Stomach (tissue), 9 donors: Measurements from ENCODE around the gene MRGPRX3. TPM values are rescaled to one million over a fixed set of nuclear protein-coding genes. Genes with fewer than 3 reads are reported as not detected.
A peak's percentile ranks its signal among the peaks of the same experiment; 100 is the strongest.
"Not testable (repeated sequence)": the region's sequence is repeated elsewhere in the genome, so short reads cannot be mapped to it uniquely, and the experiment has no call there.

Experiments
- DNase-seq, 2 donors: peaks; one replicate each; pipeline versions ENCODE4 v3.0.0 to v3.0.0-alpha.2; 2013 to 2019
- H3K27ac ChIP-seq, 5 donors: fragments of 200-600 bp in 4 of 5; sonication (generic) in 4 of 5; one replicate each; pipeline ENCODE4 v1.5.1; 2013 to 2019; ENCODE audit warnings: mild to moderate bottlenecking in 1 of 5, moderate library complexity in 1 of 5
- H3K27me3 ChIP-seq, 3 donors: fragments of 200-600 bp; sonication (generic); one replicate each; pipeline ENCODE4 v1.5.1; 2017 to 2019; ENCODE audit warnings: mixed run types in 1 of 3
- H3K36me3 ChIP-seq, 4 donors: fragments of 200-600 bp; sonication (generic); 1 replicate in 3 of 4; 2 replicates in 1 of 4; pipeline ENCODE4 v1.5.1; 2016 to 2019
- H3K4me1 ChIP-seq, 4 donors: fragments of 200-600 bp; sonication (generic); one replicate each; pipeline ENCODE4 v1.5.1; 2016 to 2019
- H3K4me3 ChIP-seq, 4 donors: fragments of 200-600 bp; sonication (generic) in 3 of 4; one replicate each; pipeline ENCODE4 v1.5.1; 2016 to 2019; ENCODE audit warnings: mild to moderate bottlenecking in 1 of 4
- H3K9me3 ChIP-seq, 4 donors: fragments of 200-600 bp; sonication (generic); one replicate each; pipeline ENCODE4 v1.5.1; 2016 to 2019
- EP300 ChIP-seq: sonication (generic); formaldehyde crosslinking; IDR thresholded peaks from one replicate; pipeline ENCODE4 v1.6.1; 2017; ENCODE audit warnings: antibody characterized with exemption
- POLR2A ChIP-seq, 4 donors: fragments of 450-650 bp; IDR thresholded peaks; one replicate each; pipeline ENCODE4 v1.6.1; 2016; ENCODE audit warnings: antibody characterized with exemption in 4 of 4, control low read depth in 2 of 4, mild to moderate bottlenecking in 1 of 4, moderate library complexity in 1 of 4
- POLR2AphosphoS5 ChIP-seq, 3 donors: sonication (generic); formaldehyde crosslinking; IDR thresholded peaks; one replicate each; pipeline ENCODE4 v1.6.1; 2016; ENCODE audit warnings: antibody characterized with exemption in 3 of 3
- WGBS, 5 donors: extraction: QIAGEN DNeasy Blood & Tissue Kit in 3 of 5; methylation state at CpG; one replicate each; pipeline versions ENCODE4 v1.1.5 to v1.1.7; 2013 to 2018; 5-methylcytosine and 5-hydroxymethylcytosine counted together
- intact Hi-C: fragments of 100-400 bp; cut with DNase I; formaldehyde crosslinking; loops from one replicate; pipeline ENCODE4 v1.15.1; 2023; ENCODE audit warnings: low total_unique reads
- polyA plus RNA-seq, 3 donors: library from polyadenylated mRNA; stranded (reverse); fragments of 200-250 nt; gene quantifications; one replicate each; pipeline ENCODE4 v1.2.3, GENCODE V29; 2013
- total RNA-seq, 5 donors: library from RNA; depleted of rRNA; stranded (reverse); fragments of >200 nt; gene quantifications; one replicate each; pipeline versions ENCODE4 v1.1.0 to v1.2.3, GENCODE V29; 2014 to 2016
- TF ChIP-seq, protein P1 (sequence below), 7 experiments: fragments of 450-650 bp in 4 of 7; fragments of 200-600 bp in 3 of 7; sonication (generic) in 3 of 7; IDR thresholded peaks; one replicate each; pipeline ENCODE4 v1.5.1; 2016 to 2019; ENCODE audit warnings: antibody characterized with exemption in 7 of 7, control low read depth in 2 of 7, mild to moderate bottlenecking in 1 of 7
- donor health status: healthy with polysubstance abuse.
- donor health status: Bipolar disorder and iron deficiency.
- donor health status: healthy.

MRGPRX3 gene
- total and polyA plus RNA-seq, 8 donors: 1.2 TPM; not detected in 7

GRCh38 chr11:18106688-18107087, 25.7 kb upstream of the MRGPRX3 start:
- intact Hi-C loops: loop anchor here (10.0 kb wide), 1 partner anchor 92 kb away; the partner anchor contains the start of gene SERGEF
- WGBS, 5 donors: 81 to 89% (median 84%) methylated on average over 9 of the region's 9 CpGs

GRCh38 chr11:18108254-18108653, 24.1 kb upstream of the MRGPRX3 start:
- peaks cover 0 to 23% (median 0%) of the 10 kb centered on the region in 3 donors for H3K27me3 ChIP-seq
- no peak overlapping the region for H3K4me3 ChIP-seq
- DNase-seq: no peak
- no peak overlapping the region for H3K27ac ChIP-seq
- TF ChIP-seq EP300: no peak
- no peaks in the 10 kb centered on the region for H3K9me3 ChIP-seq
- H3K36me3 ChIP-seq: peaks cover 0 to 4% (median 2%) of the 10 kb centered on the region in 4 donors
- WGBS, 5 donors: 57 to 71% (median 62%) methylated on average over 3 of the region's 3 CpGs
- intact Hi-C loops: loop anchor here (10.0 kb wide), 1 partner anchor 93 kb away; the partner anchor contains the start of gene SERGEF
- peaks cover 9 to 24% (median 15%) of the 10 kb centered on the region in 4 donors for H3K4me1 ChIP-seq

More at GRCh38 chr11:18106688-18107087, 25.7 kb upstream of the MRGPRX3 start:
- H3K36me3 ChIP-seq: peaks cover 0 to 19% (median 18%) of the 10 kb centered on the region in 4 donors
- DNase-seq: no peak
- peaks cover 9 to 24% (median 15%) of the 10 kb centered on the region in 4 donors for H3K4me1 ChIP-seq
- peak overlapping the region in 1 of 4 donors; percentile 96 for H3K4me3 ChIP-seq
- no peaks in the 10 kb centered on the region for H3K9me3 ChIP-seq
- TF ChIP-seq, protein P1, sequence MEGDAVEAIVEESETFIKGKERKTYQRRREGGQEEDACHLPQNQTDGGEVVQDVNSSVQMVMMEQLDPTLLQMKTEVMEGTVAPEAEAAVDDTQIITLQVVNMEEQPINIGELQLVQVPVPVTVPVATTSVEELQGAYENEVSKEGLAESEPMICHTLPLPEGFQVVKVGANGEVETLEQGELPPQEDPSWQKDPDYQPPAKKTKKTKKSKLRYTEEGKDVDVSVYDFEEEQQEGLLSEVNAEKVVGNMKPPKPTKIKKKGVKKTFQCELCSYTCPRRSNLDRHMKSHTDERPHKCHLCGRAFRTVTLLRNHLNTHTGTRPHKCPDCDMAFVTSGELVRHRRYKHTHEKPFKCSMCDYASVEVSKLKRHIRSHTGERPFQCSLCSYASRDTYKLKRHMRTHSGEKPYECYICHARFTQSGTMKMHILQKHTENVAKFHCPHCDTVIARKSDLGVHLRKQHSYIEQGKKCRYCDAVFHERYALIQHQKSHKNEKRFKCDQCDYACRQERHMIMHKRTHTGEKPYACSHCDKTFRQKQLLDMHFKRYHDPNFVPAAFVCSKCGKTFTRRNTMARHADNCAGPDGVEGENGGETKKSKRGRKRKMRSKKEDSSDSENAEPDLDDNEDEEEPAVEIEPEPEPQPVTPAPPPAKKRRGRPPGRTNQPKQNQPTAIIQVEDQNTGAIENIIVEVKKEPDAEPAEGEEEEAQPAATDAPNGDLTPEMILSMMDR (IDR thresholded peaks at IDR 0.05): no peak
- TF ChIP-seq POLR2A (IDR thresholded peaks at IDR 0.05) (no peak), POLR2AphosphoS5 (IDR thresholded peaks at IDR 0.05) (no peak), EP300 (no peak)
- H3K27me3 ChIP-seq: peaks cover 0 to 14% (median 0%) of the 10 kb centered on the region in 3 donors
- H3K27ac ChIP-seq: no peak overlapping the region

DNA sequence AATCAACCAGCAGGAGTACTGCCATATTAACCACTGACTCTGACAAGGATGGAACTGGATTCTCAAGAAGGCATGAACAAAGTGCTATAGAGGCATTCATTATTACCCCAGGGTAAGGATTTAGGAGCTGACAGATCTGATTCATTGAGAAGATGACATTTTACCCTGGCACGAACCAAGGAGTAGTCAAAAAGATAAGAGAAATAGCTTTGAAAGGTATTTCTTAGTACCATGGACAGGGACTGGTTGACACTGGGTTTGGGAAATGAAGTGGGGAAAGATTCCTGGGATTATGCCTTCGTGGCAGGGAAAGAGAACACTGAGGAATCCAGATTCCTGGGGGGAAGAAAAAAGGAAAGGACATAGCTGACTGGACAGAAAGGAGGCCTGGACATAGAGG, 21.4 kb upstream of the MRGPRX3 start:
- H3K9me3 ChIP-seq: no peaks in the 10 kb centered on the region
- TF ChIP-seq POLR2AphosphoS5 (IDR thresholded peaks at IDR 0.05) (no peak), POLR2A (IDR thresholded peaks at IDR 0.05) (no peak), EP300 (no peak)
- TF ChIP-seq, protein P1 (IDR thresholded peaks at IDR 0.05): no peak
- no peak overlapping the region for H3K4me3 ChIP-seq
- no peaks in the 10 kb centered on the region for H3K36me3 ChIP-seq
- peaks cover 0 to 5% (median 3%) of the 10 kb centered on the region in 4 donors for H3K4me1 ChIP-seq
- peaks cover 0 to 39% (median 0%) of the 10 kb centered on the region in 3 donors for H3K27me3 ChIP-seq
- intact Hi-C loops: loop anchor here (10.0 kb wide), 1 partner anchor 624 kb away; no protein-coding TSS in a partner anchor
- WGBS, 5 donors: 14 to 36% (median 20%) methylated on average over 2 of the region's 2 CpGs
- no peak overlapping the region for H3K27ac ChIP-seq
- no peak for DNase-seq

DNA sequence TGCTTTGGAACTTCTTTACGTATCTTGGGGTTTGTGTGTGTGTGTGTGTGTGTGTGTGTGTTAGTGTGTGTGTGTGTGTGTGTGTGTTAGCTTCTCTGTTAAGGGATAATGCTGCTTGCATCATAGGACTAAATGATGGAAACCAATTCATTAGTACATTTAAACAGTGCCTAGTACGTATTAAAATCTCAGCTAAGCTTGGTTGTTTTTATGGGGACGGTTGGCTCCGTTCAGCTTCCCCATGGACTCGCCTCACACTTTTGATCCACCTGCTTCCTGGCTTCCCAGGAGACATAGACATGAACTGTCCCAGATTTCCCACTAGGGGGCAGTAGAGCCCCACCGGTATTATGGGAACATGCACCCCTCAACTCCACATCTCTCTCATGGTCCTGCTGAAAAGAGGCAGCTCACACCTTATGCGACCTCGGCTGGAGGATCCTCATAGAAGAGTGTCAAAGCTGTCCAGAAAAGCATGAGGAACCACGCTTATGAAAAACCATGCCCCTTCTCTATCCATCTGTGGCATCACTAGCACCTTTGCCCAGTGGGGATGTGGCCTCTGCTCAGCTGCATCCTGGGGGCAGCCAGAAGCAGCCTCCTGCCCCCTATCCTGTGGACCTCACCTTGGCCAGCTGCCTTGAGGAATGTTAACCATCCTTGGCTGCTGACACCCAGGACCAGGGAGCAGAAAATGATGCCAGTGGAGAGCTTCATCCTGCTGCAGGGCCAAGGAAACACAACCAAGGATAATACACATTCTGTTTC, 16.8 kb upstream of the MRGPRX3 start:
- H3K4me1 ChIP-seq: no peaks in the 10 kb centered on the region
- intact Hi-C loops: loop anchor here (10.0 kb wide), 1 partner anchor 619 kb away; no protein-coding TSS in a partner anchor
- peaks cover 0 to 33% (median 0%) of the 10 kb centered on the region in 3 donors for H3K27me3 ChIP-seq
- no peaks in the 10 kb centered on the region for H3K9me3 ChIP-seq
- H3K4me3 ChIP-seq: no peak overlapping the region
- peak; percentile 70 to 86 for DNase-seq
- TF ChIP-seq, protein P1 (IDR thresholded peaks at IDR 0.05): peak in 5 of 7 experiments; percentile 68 to 84 (median 82)
- no peak for TF ChIP-seq POLR2A (IDR thresholded peaks at IDR 0.05)
- WGBS, 5 donors: 0 to 5% (median 2%) methylated on average over 8 to 9 of the region's 9 CpGs
- H3K36me3 ChIP-seq: no peaks in the 10 kb centered on the region
- H3K27ac ChIP-seq: no peak overlapping the region

- DNase-seq: not testable (repeated sequence)
- 69 to 88% (median 81%) methylated on average over 15 to 20 of the region's 20 CpGs for WGBS, 5 donors
Observed at GRCh38 chr11:18121331-18121828, 11.0 kb upstream of the MRGPRX3 start.

DNA sequence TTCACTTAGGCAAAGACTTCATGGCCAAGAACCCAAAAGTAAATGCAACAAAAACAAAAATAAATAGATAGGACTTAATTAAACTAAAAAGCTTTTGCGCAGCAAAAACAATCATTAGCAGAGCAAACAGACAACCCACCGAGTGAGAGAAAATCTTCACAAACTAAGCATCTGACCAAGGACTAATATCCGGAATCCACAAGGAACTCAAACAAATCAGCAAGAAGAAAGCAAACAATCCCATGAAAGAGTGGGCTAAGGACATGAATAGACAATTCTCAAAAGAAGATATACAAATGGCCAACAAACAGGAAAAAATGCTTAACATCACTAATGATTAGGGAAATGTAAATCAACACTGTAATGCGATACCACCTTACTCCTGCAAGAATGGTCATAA, 1.3 kb upstream of the MRGPRX3 start:
- H3K4me1 ChIP-seq, H3K9me3 ChIP-seq, H3K4me3 ChIP-seq, H3K36me3 ChIP-seq, DNase-seq, intact Hi-C loops, H3K27ac ChIP-seq: not testable (repeated sequence)
- 64 to 76% (median 73%) methylated on average over 4 of the region's 4 CpGs for WGBS, 5 donors
- H3K27me3 ChIP-seq: peaks cover 0 to 16% (median 0%) of the 10 kb centered on the region in 3 donors

More at GRCh38 chr11:18121331-18121828, 11.0 kb upstream of the MRGPRX3 start:
- H3K27ac ChIP-seq, H3K9me3 ChIP-seq, H3K27me3 ChIP-seq, H3K36me3 ChIP-seq, intact Hi-C loops, H3K4me1 ChIP-seq, H3K4me3 ChIP-seq: not testable (repeated sequence)
